SH-SY5Y (cell line): Measurements from ENCODE around the gene SLC1A2.

Experiments used
- GATA2 ChIP-seq: IDR thresholded peaks from 2 replicates; pipeline ENCODE4 v1.6.1; 2011; ENCODE audit warnings: mild to moderate bottlenecking, low read depth, low read length
- GATA3 ChIP-seq: IDR thresholded peaks from 2 replicates; pipeline ENCODE4 v1.6.1; 2011; ENCODE audit warnings: low read depth, mild to moderate bottlenecking, low read length, moderate library complexity

- TF ChIP-seq GATA3 = no peak
- no peak for TF ChIP-seq GATA2
These were observed 166.1 kb downstream of the SLC1A2 start for GRCh38 chr11:35253237-35253636.
